Neural cell (in vitro differentiated cells): ENCODE measurements around the gene GALNT10. TPM values are rescaled to one million over a fixed set of nuclear protein-coding genes. Genes with fewer than 3 reads are reported as not detected.

Source experiments
- H2AFZ ChIP-seq: fragments of 200-600, 300-800 bp; sonication (generic), shearing (Covaris generic); 2 replicates; pipeline ENCODE4 v1.6.0; 2014; ENCODE audit warnings: low read depth, mild to moderate bottlenecking, antibody characterized with exemption, low read length, moderate library complexity
- H3F3A ChIP-seq: fragments of 200-600 bp; shearing (Covaris generic); 2 replicates; pipeline ENCODE4 v1.6.1; 2016; ENCODE audit warnings: mild to moderate bottlenecking, moderate library complexity, mixed read lengths, antibody characterized with exemption, low read length; ENCODE audit not compliant: insufficient read depth, poor library complexity, severe bottlenecking
- H3K27ac ChIP-seq: fragments of 200-600, 300-800 bp; sonication (generic), shearing (Covaris generic); 2 replicates; pipeline ENCODE4 v1.5.1; 2014; ENCODE audit warnings: mild to moderate bottlenecking, low read length, moderate library complexity
- H3K27me3 ChIP-seq: fragments of 300-800, 200-600 bp; sonication (generic), shearing (Covaris generic); 2 replicates; pipeline ENCODE4 v1.6.0; 2014; ENCODE audit warnings: mild to moderate bottlenecking, low read depth, low read length, moderate library complexity; ENCODE audit not compliant: insufficient read depth
- H3K36me3 ChIP-seq: fragments of 300-800, 200-600 bp; sonication (generic), shearing (Covaris generic); 2 replicates; pipeline ENCODE4 v1.5.1; 2014; ENCODE audit warnings: mild to moderate bottlenecking, antibody characterized with exemption, low read length, moderate library complexity; ENCODE audit not compliant: insufficient read depth
- H3K4me2 ChIP-seq: fragments of 300-800, 200-600 bp; sonication (generic), shearing (Covaris generic); 2 replicates; pipeline ENCODE4 v1.6.0; 2014; ENCODE audit warnings: mild to moderate bottlenecking, low read length
- H3K4me3 ChIP-seq: fragments of 300-800, 200-600 bp; sonication (generic), shearing (Covaris generic); 2 replicates; pipeline ENCODE4 v1.5.1; 2014; ENCODE audit warnings: mild to moderate bottlenecking, low read length, moderate library complexity
- H3K79me2 ChIP-seq: fragments of 200-600 bp; shearing (Covaris generic); replicated peaks from 2 replicates; pipeline ENCODE4 v1.6.0; 2014; ENCODE audit warnings: mild to moderate bottlenecking, low read length, moderate library complexity; ENCODE audit not compliant: insufficient read depth
- H3K9ac ChIP-seq: fragments of 300-800, 200-600 bp; sonication (generic), shearing (Covaris generic); 2 replicates; pipeline ENCODE4 v1.6.1; 2016; ENCODE audit warnings: mild to moderate bottlenecking, low read length, mixed read lengths
- H3K9me2 ChIP-seq: fragments of 200-600 bp; shearing (Covaris generic); 2 replicates; pipeline ENCODE4 v1.6.1; 2016; ENCODE audit warnings: mild to moderate bottlenecking, low read length, mixed read lengths; ENCODE audit not compliant: insufficient read depth
- H3K9me3 ChIP-seq: fragments of 200-600, 300-800 bp; sonication (generic), shearing (Covaris generic); 2 replicates; pipeline ENCODE4 v1.6.1; 2016; ENCODE audit warnings: mild to moderate bottlenecking, mixed run types, low read length, moderate library complexity, mixed read lengths
- H4K20me1 ChIP-seq: fragments of 200-600 bp; shearing (Covaris generic); 2 replicates; pipeline ENCODE4 v1.6.1; 2016; ENCODE audit warnings: mild to moderate bottlenecking, mixed run types; ENCODE audit not compliant: insufficient read depth
- EP300 ChIP-seq: fragments of 450-650 bp; conservative IDR thresholded peaks from 2 replicates; pipeline ENCODE4 v1.6.1; 2014; ENCODE audit warnings: antibody characterized with exemption, mild to moderate bottlenecking, moderate library complexity; ENCODE audit not compliant: poor library complexity, severe bottlenecking
- EZH2 ChIP-seq: fragments of 200-600, 300-800 bp; shearing (Covaris generic), sonication (generic); IDR thresholded peaks from 2 replicates; pipeline ENCODE4 v1.6.1; 2014; ENCODE audit warnings: antibody characterized with exemption, low read length, borderline replicate concordance, mild to moderate bottlenecking; ENCODE audit not compliant: insufficient read depth, poor library complexity, severe bottlenecking
- MXI1 ChIP-seq: fragments of 450-650 bp; conservative IDR thresholded peaks from 2 replicates; pipeline ENCODE4 v1.6.1; 2014; ENCODE audit warnings: antibody characterized with exemption, mild to moderate bottlenecking; ENCODE audit not compliant: poor library complexity, severe bottlenecking
- POLR2AphosphoS5 ChIP-seq: IDR thresholded peaks from 2 replicates; pipeline ENCODE4 v1.6.1; 2012
- RAD21 ChIP-seq: fragments of 450-650 bp; conservative IDR thresholded peaks from 2 replicates; pipeline ENCODE4 v1.6.1; 2014; ENCODE audit warnings: antibody characterized with exemption, mild to moderate bottlenecking, moderate library complexity
- SMC3 ChIP-seq: fragments of 450-650 bp; conservative IDR thresholded peaks from 2 replicates; pipeline ENCODE4 v1.6.1; 2014; ENCODE audit warnings: antibody characterized with exemption, mild to moderate bottlenecking, moderate library complexity; ENCODE audit not compliant: poor library complexity
- TAF1 ChIP-seq: IDR thresholded peaks from 2 replicates; pipeline ENCODE4 v1.6.1; 2012; ENCODE audit warnings: low read depth
- polyA plus RNA-seq: library from polyadenylated mRNA; depleted of rRNA; stranded (reverse); fragments of >200 nt; gene quantifications from 2 replicates; pipeline ENCODE4 v1.2.3, GENCODE V29; 2014
- TF ChIP-seq, protein P1 (sequence below): fragments of 450-650 bp; IDR thresholded peaks from 2 replicates; pipeline ENCODE4 v1.5.1; 2014; ENCODE audit warnings: antibody characterized with exemption, mild to moderate bottlenecking, moderate library complexity; ENCODE audit not compliant: poor library complexity, severe bottlenecking
- TF ChIP-seq, protein P2 (sequence below): IDR thresholded peaks from 2 replicates; pipeline ENCODE4 v1.6.1; 2012; ENCODE audit warnings: borderline replicate concordance

GALNT10 gene
- polyA plus RNA-seq, 1 donor from 2014 or later: 3.1 TPM

DNA sequence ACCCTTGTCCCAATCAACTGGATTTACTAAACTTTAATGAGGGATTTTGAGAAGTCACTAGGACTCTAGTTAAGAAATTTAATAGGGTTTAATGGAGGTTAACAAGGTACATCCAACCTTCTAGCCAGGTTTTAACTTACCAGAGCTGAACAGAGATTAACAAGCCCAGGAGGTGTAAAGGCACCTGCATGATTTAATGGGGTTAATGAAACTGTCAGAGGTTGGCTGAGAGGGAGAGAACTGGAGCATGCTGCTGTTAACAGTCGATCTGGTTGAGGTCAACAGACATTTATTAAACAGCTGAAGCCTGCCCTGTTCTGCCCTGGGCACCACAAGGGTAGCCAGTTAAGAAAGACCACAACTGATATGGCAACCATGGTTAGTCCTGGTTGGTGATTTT is 273.9 kb downstream of the GALNT10 start:
- Histone ChIP-seq H3F3A (no peaks in the 10 kb centered on the region), H4K20me1 (no peaks in the 10 kb centered on the region), H3K4me3 (no peak overlapping the region), H2AFZ (no peak overlapping the region), H3K9me3 (no peaks in the 10 kb centered on the region), H3K4me2 (no peak overlapping the region), H3K27me3 (peaks cover 23% of the 10 kb centered on the region), H3K9ac (no peak overlapping the region), H3K9me2 (no peaks in the 10 kb centered on the region), H3K36me3 (no peaks in the 10 kb centered on the region), H3K79me2 (no peaks in the 10 kb centered on the region), H3K27ac (no peak overlapping the region)
- TF ChIP-seq, protein P1, sequence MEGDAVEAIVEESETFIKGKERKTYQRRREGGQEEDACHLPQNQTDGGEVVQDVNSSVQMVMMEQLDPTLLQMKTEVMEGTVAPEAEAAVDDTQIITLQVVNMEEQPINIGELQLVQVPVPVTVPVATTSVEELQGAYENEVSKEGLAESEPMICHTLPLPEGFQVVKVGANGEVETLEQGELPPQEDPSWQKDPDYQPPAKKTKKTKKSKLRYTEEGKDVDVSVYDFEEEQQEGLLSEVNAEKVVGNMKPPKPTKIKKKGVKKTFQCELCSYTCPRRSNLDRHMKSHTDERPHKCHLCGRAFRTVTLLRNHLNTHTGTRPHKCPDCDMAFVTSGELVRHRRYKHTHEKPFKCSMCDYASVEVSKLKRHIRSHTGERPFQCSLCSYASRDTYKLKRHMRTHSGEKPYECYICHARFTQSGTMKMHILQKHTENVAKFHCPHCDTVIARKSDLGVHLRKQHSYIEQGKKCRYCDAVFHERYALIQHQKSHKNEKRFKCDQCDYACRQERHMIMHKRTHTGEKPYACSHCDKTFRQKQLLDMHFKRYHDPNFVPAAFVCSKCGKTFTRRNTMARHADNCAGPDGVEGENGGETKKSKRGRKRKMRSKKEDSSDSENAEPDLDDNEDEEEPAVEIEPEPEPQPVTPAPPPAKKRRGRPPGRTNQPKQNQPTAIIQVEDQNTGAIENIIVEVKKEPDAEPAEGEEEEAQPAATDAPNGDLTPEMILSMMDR: no peak
- no peak for TF ChIP-seq RAD21

DNA sequence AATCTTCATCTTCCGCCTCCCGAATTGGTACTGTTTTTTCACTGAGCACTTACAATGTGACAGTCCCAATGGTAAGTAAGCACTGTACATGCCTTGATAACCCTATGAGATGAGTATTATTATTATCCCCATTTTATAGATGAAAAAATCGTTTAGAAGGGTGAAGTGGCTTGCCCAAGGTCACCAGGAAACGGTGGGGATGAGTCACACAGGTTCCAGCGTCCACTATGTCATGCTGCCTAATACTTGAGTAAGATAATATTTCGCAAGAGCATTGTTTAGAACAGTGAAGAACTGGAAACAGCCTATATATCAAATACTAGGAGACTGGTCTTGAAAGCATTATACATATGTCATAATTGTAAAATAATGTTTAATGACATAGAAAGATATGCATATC is 274.6 kb downstream of the GALNT10 start:
- Histone ChIP-seq H3K9me3 (no peaks in the 10 kb centered on the region), H4K20me1 (no peaks in the 10 kb centered on the region), H3K9ac (no peak overlapping the region), H3K79me2 (no peaks in the 10 kb centered on the region), H3K9me2 (no peaks in the 10 kb centered on the region), H3K27ac (no peak overlapping the region), H3K4me2 (no peak overlapping the region), H2AFZ (no peak overlapping the region), H3K27me3 (peaks cover 31% of the 10 kb centered on the region), H3F3A (no peaks in the 10 kb centered on the region), H3K36me3 (no peaks in the 10 kb centered on the region), H3K4me3 (no peak overlapping the region)
- TF ChIP-seq RAD21 (no peak), EP300 (no peak), SMC3 (no peak), POLR2AphosphoS5 (no peak), EZH2 (no peak), TAF1 (no peak), MXI1 (no peak)
- TF ChIP-seq, protein P2, sequence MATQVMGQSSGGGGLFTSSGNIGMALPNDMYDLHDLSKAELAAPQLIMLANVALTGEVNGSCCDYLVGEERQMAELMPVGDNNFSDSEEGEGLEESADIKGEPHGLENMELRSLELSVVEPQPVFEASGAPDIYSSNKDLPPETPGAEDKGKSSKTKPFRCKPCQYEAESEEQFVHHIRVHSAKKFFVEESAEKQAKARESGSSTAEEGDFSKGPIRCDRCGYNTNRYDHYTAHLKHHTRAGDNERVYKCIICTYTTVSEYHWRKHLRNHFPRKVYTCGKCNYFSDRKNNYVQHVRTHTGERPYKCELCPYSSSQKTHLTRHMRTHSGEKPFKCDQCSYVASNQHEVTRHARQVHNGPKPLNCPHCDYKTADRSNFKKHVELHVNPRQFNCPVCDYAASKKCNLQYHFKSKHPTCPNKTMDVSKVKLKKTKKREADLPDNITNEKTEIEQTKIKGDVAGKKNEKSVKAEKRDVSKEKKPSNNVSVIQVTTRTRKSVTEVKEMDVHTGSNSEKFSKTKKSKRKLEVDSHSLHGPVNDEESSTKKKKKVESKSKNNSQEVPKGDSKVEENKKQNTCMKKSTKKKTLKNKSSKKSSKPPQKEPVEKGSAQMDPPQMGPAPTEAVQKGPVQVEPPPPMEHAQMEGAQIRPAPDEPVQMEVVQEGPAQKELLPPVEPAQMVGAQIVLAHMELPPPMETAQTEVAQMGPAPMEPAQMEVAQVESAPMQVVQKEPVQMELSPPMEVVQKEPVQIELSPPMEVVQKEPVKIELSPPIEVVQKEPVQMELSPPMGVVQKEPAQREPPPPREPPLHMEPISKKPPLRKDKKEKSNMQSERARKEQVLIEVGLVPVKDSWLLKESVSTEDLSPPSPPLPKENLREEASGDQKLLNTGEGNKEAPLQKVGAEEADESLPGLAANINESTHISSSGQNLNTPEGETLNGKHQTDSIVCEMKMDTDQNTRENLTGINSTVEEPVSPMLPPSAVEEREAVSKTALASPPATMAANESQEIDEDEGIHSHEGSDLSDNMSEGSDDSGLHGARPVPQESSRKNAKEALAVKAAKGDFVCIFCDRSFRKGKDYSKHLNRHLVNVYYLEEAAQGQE: no peak
- TF ChIP-seq, protein P1: no peak
